HEK293 (cell line): Measurements from ENCODE around the gene ITGA2.

Experiments used
- CTCF ChIP-seq: fragments of 450-650 bp; formaldehyde crosslinking; IDR thresholded peaks from 2 replicates; pipeline ENCODE4 v1.5.1; 2016; ENCODE audit warnings: missing biosample characterization, missing genetic modification characterization
- EGR2 ChIP-seq: fragments of 450-650 bp; formaldehyde crosslinking; IDR thresholded peaks from 2 replicates; pipeline ENCODE4 v1.5.1; 2016; ENCODE audit warnings: low read depth, missing biosample characterization, missing genetic modification characterization
- ZNF274 ChIP-seq, 2 experiments: fragments of 200-500 bp in 1 of 2; fragments of 450-650 bp in 1 of 2; sonication (Bioruptor generic) in 1 of 2; formaldehyde crosslinking in 1 of 2; IDR thresholded peaks; 2 replicates each; pipeline versions ENCODE4 v1.5.1 to v1.6.1; 2014 to 2016; ENCODE audit warnings: borderline replicate concordance in 1 of 2, inconsistent platforms in 1 of 2, low read length in 1 of 2, missing biosample characterization in 1 of 2, missing genetic modification characterization in 1 of 2

GRCh38 chr5:53019320-53019719, 30.2 kb downstream of the ITGA2 start:
- TF ChIP-seq CTCF (tag by site-specific recombination) (no peak), ZNF274 (IDR thresholded peaks at IDR 0.05; ENCODE audit: low read length) (no peak), ZNF274 (tag by site-specific recombination; IDR thresholded peaks at IDR 0.05; ENCODE audit: borderline replicate concordance) (no peak), EGR2 (tag by site-specific recombination) (no peak)
